Activated CD8-positive, alpha-beta T cell treated with anti-CD3 and anti-CD28 coated beads, Interleukin-2, amount 10 ng/mL, durations not matched to agents 7 days and 5 days (primary cell): ENCODE results near the gene CHTF18. TPM values are rescaled to one million over a fixed set of nuclear protein-coding genes. Genes with fewer than 3 reads are reported as not detected.
"Not testable (repeated sequence)": the region's sequence is repeated elsewhere in the genome, so short reads cannot be mapped to it uniquely, and the experiment has no call there.

Experiments used
- ATAC-seq: fragments of 150-1000 bp; cut with Tn5 transposase; one replicate; pipeline ENCODE4 v1.10.0; 2021; ENCODE audit warnings: moderate library complexity
- CTCF ChIA-PET: fragments of 350-600 bp; sonication (Branson Sonifier 250); formaldehyde crosslinking; loops from one replicate; lab custom pipeline; 2021; ENCODE audit warnings: antibody characterized with exemption; lab: Charles Lee
- POLR2A ChIA-PET: fragments of 350-600 bp; sonication (Branson Sonifier 250); formaldehyde crosslinking; loops from one replicate; lab custom pipeline; 2021; ENCODE audit warnings: antibody characterized with exemption; lab: Charles Lee
- DNase-seq: peaks from one replicate; pipeline ENCODE4 v3.0.0-alpha.2; 2020
- H3K27ac Mint-ChIP-seq: one replicate; pipeline ENCODE4 v1.8.0; 2021; ENCODE audit warnings: mild to moderate bottlenecking, mixed read lengths
- H3K27me3 Mint-ChIP-seq: one replicate; pipeline ENCODE4 v1.8.0; 2021; ENCODE audit warnings: low read depth, mixed read lengths
- H3K36me3 Mint-ChIP-seq: one replicate; pipeline ENCODE4 v1.8.0; 2021; ENCODE audit warnings: low read depth, mixed read lengths
- H3K4me1 Mint-ChIP-seq: one replicate; pipeline ENCODE4 v1.8.0; 2021; ENCODE audit warnings: low read depth, mixed read lengths
- H3K4me3 Mint-ChIP-seq: one replicate; pipeline ENCODE4 v1.8.0; 2021; ENCODE audit warnings: mild to moderate bottlenecking, mixed read lengths
- H3K9me3 Mint-ChIP-seq: one replicate; pipeline ENCODE4 v1.8.0; 2022; ENCODE audit warnings: mixed read lengths; ENCODE audit not compliant: insufficient read depth
- total RNA-seq, 2 experiments: library from RNA; stranded (reverse); gene quantifications; one replicate each; pipeline ENCODE4 v1.2.3, GENCODE V29; 2021

CHTF18 gene
- total RNA-seq, 2 experiments from 2014 or later: 102 to 126 TPM

DNA sequence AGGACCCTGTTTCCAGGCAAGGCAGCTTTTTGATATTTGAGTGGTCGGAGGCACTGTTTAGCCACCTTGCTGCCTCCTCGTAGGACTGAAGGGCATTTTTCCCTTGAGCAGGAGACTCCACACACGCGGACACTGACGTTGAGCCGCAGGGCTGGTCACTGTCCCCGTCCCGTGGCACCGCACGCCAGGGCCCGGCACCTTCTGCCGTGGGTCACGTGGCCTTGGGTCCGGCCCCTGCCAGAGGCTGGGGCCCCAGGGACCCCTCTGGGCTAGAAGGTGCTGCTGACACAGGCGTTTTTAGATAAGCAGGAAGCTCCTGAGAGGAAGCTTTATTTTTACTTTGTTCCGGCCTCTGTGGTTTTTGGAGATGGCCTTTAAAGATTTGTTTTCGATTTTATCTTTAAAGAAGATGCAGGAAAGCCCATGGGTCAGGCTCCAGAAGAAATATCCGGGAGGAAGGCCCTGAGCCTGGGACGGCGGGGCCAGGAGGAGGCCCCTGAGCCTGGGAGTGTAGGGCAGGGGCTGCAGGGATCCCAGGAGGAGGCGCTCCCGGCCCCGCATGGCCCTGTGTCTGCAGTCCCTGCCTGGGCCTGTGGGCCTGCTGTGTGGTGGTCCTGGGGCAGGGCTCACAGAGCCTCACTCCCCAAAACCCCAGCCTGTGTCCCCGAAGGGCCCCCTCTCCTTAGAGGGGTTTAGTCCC, 42.6 kb downstream of the CHTF18 start:
- H3K36me3 Mint-ChIP-seq: no peaks in the 10 kb centered on the region
- ChIA-PET POLR2A (no interaction called here), CTCF (no interaction called here)
- no peak overlapping the region for H3K4me3 Mint-ChIP-seq
- H3K27me3 Mint-ChIP-seq: no peaks in the 10 kb centered on the region
- no peaks in the 10 kb centered on the region for H3K4me1 Mint-ChIP-seq
- DNase-seq: no peak
- H3K27ac Mint-ChIP-seq: no peak overlapping the region
- no peak for ATAC-seq
- peaks cover 4% of the 10 kb centered on the region for H3K9me3 Mint-ChIP-seq

DNA sequence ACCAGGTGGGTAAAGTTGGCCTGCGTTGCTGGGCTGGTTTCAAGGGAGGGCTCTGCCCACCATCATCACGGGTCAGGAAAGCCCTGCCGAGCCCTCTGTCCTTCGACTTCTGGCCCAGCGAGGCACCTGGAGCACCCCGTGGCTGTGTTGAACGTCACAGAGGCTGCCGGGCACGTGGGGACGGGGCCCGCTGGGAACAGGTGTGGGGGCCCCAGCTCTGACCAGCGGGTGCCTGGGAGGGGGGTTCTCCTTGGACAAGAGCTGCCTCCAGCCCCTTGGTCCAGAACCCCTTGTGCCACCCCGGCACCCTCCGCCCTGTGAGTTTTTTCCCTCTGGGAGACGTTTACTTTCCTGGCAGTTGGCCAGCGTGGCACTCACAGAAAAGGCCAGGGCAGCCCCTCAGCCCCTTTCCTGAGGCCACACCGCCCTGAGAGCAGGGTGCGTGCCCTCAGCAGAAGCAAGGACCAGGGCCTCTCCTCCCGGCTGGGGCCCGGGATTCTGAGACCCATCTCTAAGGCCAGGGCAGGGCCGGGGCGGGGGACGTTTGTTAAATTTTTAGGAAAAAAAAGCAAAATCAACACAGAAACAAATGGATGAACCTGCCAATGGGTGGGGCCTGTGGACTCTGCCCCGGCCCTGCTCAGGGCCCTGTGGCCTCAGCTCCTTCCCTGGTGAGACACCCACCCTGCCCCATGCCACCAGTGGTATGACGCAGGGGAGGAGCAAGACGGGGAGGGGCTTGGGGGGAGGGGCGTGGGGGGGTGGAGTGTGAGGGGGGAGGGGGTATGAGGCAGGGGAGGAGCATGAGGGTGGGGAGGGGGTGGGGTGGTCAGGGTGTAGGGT, 43.4 kb downstream of the CHTF18 start:
- H3K4me3 Mint-ChIP-seq: no peak overlapping the region
- DNase-seq (no peak), ATAC-seq (no peak)
- no peaks in the 10 kb centered on the region for H3K27me3 Mint-ChIP-seq
- CTCF ChIA-PET: no interaction called here
- H3K27ac Mint-ChIP-seq: no peak overlapping the region
- peaks cover 9% of the 10 kb centered on the region for H3K9me3 Mint-ChIP-seq
- H3K36me3 Mint-ChIP-seq: no peaks in the 10 kb centered on the region
- H3K4me1 Mint-ChIP-seq: no peaks in the 10 kb centered on the region
- POLR2A ChIA-PET: no interaction called here

- Mint-ChIP-seq H3K27me3 (no peaks in the 10 kb centered on the region), H3K4me1 (no peaks in the 10 kb centered on the region), H3K36me3 (no peaks in the 10 kb centered on the region), H3K27ac (no peak overlapping the region), H3K4me3 (no peak overlapping the region), H3K9me3 (peaks cover 9% of the 10 kb centered on the region)
- ATAC-seq (no peak), DNase-seq (no peak)
- ChIA-PET POLR2A (no interaction called here), CTCF (no interaction called here)
Observed at GRCh38 chr16:832652-833336, 44.4 kb downstream of the CHTF18 start.

GRCh38 chr16:833411-833810, 45.0 kb downstream of the CHTF18 start:
- Mint-ChIP-seq H3K4me1 (no peaks in the 10 kb centered on the region), H3K36me3 (no peaks in the 10 kb centered on the region), H3K27me3 (no peaks in the 10 kb centered on the region)

DNA sequence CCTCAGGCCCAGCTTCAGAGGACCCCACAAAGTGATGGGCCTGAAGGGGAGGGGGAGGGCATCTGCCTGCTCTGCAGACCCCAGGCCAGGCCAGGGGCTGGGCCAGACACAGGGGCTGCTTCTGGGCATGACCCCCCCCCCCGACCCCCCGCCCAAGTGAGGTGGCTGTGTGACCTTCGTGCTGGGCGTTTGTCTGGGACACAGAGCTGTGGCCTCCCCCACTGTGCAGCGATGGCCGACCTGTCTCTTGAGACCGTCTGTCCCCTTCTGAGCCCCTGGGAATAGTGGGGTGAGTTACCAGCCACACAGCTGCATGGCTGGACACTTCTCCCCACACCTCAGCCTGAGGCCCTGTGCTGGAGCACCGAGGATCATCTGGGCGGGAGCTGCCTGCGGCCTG, 47.0 kb downstream of the CHTF18 start:
- no peak for ATAC-seq
- no peaks in the 10 kb centered on the region for H3K4me1 Mint-ChIP-seq

More at GRCh38 chr16:833411-833810, 45.0 kb downstream of the CHTF18 start:
- DNase-seq (no peak), ATAC-seq (no peak)
- POLR2A ChIA-PET: no interaction called here
- H3K9me3 Mint-ChIP-seq: peaks cover 9% of the 10 kb centered on the region
- H3K4me3 Mint-ChIP-seq: no peak overlapping the region
- no peak overlapping the region for H3K27ac Mint-ChIP-seq
- CTCF ChIA-PET: no interaction called here

DNA sequence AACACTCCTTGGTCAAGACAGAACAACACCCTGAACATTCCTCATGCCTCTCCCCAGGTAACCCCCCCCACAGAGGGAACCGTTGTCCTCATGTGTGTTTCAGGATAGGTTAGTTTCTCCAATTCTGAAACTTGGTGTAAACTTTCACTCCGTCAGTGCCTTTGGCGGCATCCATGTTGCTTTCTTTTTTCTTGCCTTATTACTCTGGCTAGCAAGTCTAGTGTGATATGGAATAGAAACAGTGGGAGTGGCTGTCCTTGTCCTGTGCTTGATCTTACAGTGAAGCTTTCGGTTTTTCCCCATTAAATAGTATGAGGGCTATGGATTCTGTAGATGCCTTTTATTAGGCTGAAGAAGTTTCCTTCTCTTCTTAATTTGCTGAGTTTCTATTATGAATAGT, 47.8 kb downstream of the CHTF18 start:
- Mint-ChIP-seq H3K4me3 (no peak overlapping the region), H3K27me3 (no peaks in the 10 kb centered on the region), H3K36me3 (no peaks in the 10 kb centered on the region), H3K4me1 (no peaks in the 10 kb centered on the region), H3K9me3 (peaks cover 9% of the 10 kb centered on the region), H3K27ac (no peak overlapping the region)
- ATAC-seq (no peak), DNase-seq (no peak)
- CTCF ChIA-PET: no interaction called here
- POLR2A ChIA-PET: no interaction called here

More for the DNA sequence above, 47.0 kb downstream of the CHTF18 start:
- CTCF ChIA-PET: no interaction called here
- no peak overlapping the region for H3K4me3 Mint-ChIP-seq
- no peaks in the 10 kb centered on the region for H3K27me3 Mint-ChIP-seq
- POLR2A ChIA-PET: no interaction called here
- H3K36me3 Mint-ChIP-seq: no peaks in the 10 kb centered on the region
- H3K9me3 Mint-ChIP-seq: peaks cover 9% of the 10 kb centered on the region
- DNase-seq: no peak
- no peak overlapping the region for H3K27ac Mint-ChIP-seq

GRCh38 chr16:836822-837221, 48.4 kb downstream of the CHTF18 start:
- H3K27ac Mint-ChIP-seq, CTCF ChIA-PET, POLR2A ChIA-PET, H3K4me3 Mint-ChIP-seq, ATAC-seq, H3K36me3 Mint-ChIP-seq, H3K4me1 Mint-ChIP-seq, H3K27me3 Mint-ChIP-seq, DNase-seq, H3K9me3 Mint-ChIP-seq: not testable (repeated sequence)

DNA sequence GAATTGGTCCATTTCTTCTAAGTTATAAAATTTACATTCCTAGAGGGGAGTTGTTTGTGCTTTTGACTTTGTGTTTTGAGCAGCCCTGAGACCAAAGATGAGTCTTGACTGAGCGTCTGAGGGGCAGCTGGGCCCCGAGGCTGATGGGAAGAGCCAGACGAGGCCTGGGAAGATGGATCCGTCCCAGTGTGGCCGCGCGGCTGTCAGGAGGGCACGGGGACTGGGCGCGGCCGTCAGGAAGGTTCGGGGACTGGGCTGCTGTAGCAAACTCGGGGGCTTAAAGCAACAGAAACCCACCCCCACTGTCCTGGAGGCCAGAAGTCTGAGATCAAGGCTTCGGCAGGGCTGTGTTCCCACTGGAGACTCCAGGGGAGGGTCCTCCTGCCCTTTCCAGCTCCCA, 50.3 kb downstream of the CHTF18 start:
- ChIA-PET CTCF (no interaction called here), POLR2A (no interaction called here)
- Mint-ChIP-seq H3K27me3 (no peaks in the 10 kb centered on the region), H3K9me3 (peaks cover 9% of the 10 kb centered on the region), H3K36me3 (no peaks in the 10 kb centered on the region), H3K27ac (no peak overlapping the region), H3K4me1 (no peaks in the 10 kb centered on the region), H3K4me3 (no peak overlapping the region)
- ATAC-seq: no peak
- DNase-seq: no peak

- Mint-ChIP-seq H3K27ac (no peak overlapping the region), H3K36me3 (no peaks in the 10 kb centered on the region), H3K27me3 (no peaks in the 10 kb centered on the region), H3K4me3 (no peak overlapping the region), H3K9me3 (peaks cover 9% of the 10 kb centered on the region), H3K4me1 (no peaks in the 10 kb centered on the region)
- ChIA-PET CTCF (no interaction called here), POLR2A (no interaction called here)
- no peak for ATAC-seq
- DNase-seq: no peak
Observed at GRCh38 chr16:839643-840408, 51.4 kb downstream of the CHTF18 start.

DNA sequence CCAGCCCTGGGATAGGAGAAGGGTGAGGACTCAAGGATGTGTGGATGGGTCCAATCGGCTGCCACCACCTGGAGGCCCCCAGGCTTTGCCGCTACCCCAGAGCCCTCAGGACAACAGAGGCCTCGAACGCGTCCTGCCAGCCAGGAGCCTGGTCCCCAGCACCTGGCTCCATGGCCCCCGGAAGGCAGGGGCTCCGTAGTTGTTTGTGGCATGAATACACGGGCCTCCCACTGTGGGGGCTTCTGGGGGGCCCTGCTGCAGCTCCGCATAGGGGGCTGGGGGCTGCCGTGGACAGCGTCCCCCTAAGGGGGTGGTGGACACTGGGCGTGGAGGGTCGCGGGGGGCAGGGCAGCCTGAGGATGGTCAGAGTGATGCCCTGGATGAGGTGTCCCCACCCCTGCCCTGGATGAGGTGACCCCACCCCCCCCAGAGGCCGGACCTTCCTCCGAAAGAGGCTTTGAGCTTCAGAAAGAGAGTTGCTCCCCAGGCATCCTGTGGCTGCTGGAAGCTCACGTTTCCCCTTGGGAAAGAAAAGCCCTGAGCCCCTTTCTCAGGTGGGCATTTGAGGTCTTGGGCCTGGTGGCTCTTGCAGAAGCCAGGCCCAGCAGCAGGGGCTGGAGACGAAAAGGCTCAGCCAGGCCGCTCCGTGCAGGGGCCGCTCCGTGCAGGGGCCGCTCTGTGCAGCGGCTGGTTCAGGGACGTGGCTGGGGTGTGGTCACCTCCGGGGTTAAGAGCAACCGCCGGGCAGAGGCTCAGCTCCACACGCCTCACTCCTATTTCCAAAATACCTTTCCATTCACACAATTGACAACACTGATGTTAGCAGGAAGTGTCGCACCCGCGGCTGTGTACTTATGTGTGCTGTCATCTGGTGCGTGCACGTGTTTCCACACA, 52.4 kb downstream of the CHTF18 start:
- Mint-ChIP-seq H3K9me3 (peaks cover 5% of the 10 kb centered on the region), H3K36me3 (no peaks in the 10 kb centered on the region), H3K4me3 (no peak overlapping the region), H3K27ac (no peak overlapping the region), H3K4me1 (no peaks in the 10 kb centered on the region), H3K27me3 (no peaks in the 10 kb centered on the region)
- ATAC-seq (no peak), DNase-seq (no peak)
- CTCF ChIA-PET: no interaction called here
- POLR2A ChIA-PET: no interaction called here
